Measurements from ENCODE around the gene CIAPIN1. TPM values are rescaled to one million over a fixed set of nuclear protein-coding genes. Genes with fewer than 3 reads are reported as not detected.

The CIAPIN1 gene
- total and polyA plus RNA-seq, 2 of the 8 experiments (the other 6 are each of a cell fraction or from before 2014, with no cell fraction given): 76.8 to 83.6 TPM

DNA sequence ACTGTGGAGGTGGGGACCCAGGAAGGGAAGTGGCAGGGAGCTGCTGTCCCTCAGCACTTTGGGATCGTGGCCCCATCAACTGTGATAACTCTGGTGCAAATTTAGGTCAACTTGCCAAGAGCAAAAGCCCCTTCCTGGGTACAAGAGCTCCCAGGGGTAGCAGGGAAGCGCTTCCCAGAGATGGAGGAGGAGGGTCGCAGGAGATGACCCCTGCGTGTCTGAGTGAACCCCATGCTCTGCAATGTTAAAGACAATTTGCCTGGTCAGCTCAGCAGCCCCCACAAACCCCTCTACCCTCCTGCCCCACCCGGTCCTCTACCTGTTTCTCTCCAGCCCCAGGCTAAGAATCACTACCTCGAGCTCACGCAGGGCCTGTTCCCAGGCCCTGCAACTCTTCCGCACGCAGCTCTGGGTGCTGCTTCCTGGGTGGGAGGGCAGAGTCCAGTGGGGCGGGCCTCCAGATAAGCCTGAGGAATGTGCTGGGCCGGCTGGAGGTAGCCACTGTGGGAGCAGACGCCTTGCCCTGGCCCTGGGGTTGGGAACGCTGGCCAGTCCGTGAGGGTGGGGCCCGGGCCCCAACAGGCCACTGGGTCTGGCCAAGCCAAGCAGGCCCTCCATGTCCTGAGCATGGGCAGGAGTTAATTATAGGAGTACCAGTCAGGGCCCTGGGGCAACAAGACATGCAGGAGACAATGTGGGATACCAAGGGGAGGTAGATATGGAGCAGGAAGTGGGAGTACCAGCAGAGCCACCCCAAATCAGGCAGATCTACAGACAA, 33.0 kb upstream of the CIAPIN1 start:
- H4K8ac ChIP-seq (ENCODE audit: extremely low read depth, insufficient read depth, low read length): 0 out of 2 replicates have a peak overlapping the region, but pooled peaks have one; percentile 69
- H3K23me2 ChIP-seq (ENCODE audit: low read depth, low read length): peaks cover 8% of the 10 kb centered on the region; the same call in 1 of the 2 replicates
- peak overlapping the region; percentile 40 to 57 (median 50); a peak in 5 of 8 replicates for H3K4me3 ChIP-seq (ENCODE audit: extremely low read depth in 1 of 4, insufficient read depth in 2 of 4, low read depth in 3 of 4, low read length in 4 of 4)
- POLR2A ChIA-PET (ENCODE audit: partially characterized antibody): interaction anchor here (0.5 to 10.3 kb wide), 9 partner anchors 8 to 55 kb away, joined by 3 to 67 read pairs (median 4); partner anchors contain the start of gene POLR2C
- H3K27ac ChIP-seq (ENCODE audit: low read depth, low read length): no peak overlapping the region
- H4K5ac ChIP-seq (ENCODE audit: insufficient read length, low read depth, low read length): no peak overlapping the region
- peak overlapping the region; percentile 53; the same call in 1 of the 2 replicates for H2AK5ac ChIP-seq (ENCODE audit: low read depth, low read length)
- H3K79me2 ChIP-seq (ENCODE audit: control insufficient read depth in 1 of 2, insufficient read depth in 2 of 2, low read length in 2 of 2): no peaks in the 10 kb centered on the region
- H2BK15ac ChIP-seq (ENCODE audit: low read length): peak overlapping the region; percentile 92; the same call in 1 of the 2 replicates
- WGBS, 2 experiments (ENCODE audit: extremely low coverage in 1 of 2, insufficient coverage in 1 of 2, insufficient read length in 1 of 2, insufficient replicate concordance in 2 of 2, low coverage in 1 of 2, low lambda C conversion rate in 2 of 2, missing lambda C conversion rate in 1 of 2): 48% methylated on average over 14 of the region's 15 CpGs; no CpG with 5 or more reads in 1 of the 2 experiments
- peak overlapping the region; percentile 59 to 69 for H3K4me2 ChIP-seq (ENCODE audit: insufficient read depth in 1 of 2, low read depth in 2 of 2, low read length in 2 of 2)
- no peak overlapping the region for H3K4ac ChIP-seq (replicated peaks; ENCODE audit: insufficient read length, low read depth, low read length)
- no peak overlapping the region for H3K14ac ChIP-seq (ENCODE audit: insufficient read length)
- no peak overlapping the region for H2AFZ ChIP-seq (ENCODE audit: low read length)
- CTCF ChIA-PET (ENCODE audit: partially characterized antibody): interaction anchor here (0.7 to 15.0 kb wide), 8 partner anchors 9 to 96 kb away, joined by 3 to 210 read pairs (median 6); partner anchors contain the start of gene POLR2C
- H3K23ac ChIP-seq (ENCODE audit: insufficient read length): no peak overlapping the region
- peak overlapping the region; percentile 62 for H3K18ac ChIP-seq (ENCODE audit: extremely low read depth, low read length)
- no peak overlapping the region for H2BK120ac ChIP-seq (replicated peaks; ENCODE audit: low read depth, low read length)
- peak overlapping the region; percentile 86; the same call in 1 of the 2 replicates for H2BK20ac ChIP-seq (ENCODE audit: low read length)
- peak overlapping the region; percentile 54 for H4K91ac ChIP-seq (replicated peaks; ENCODE audit: insufficient read length, low read length)
- DNase-seq (ENCODE audit: low read depth in 1 of 2, low spot score in 2 of 2): peak in 1 of 2 experiments; percentile 83
- H2BK5ac ChIP-seq (ENCODE audit: low read depth, low read length): peak overlapping the region; percentile 66; the same call in 1 of the 2 replicates
- H3K9ac ChIP-seq (replicated peaks in 1 of 4; ENCODE audit: extremely low read depth in 1 of 4, low read depth in 3 of 4, low read length in 3 of 4): no peak overlapping the region
- H2BK12ac ChIP-seq (ENCODE audit: low read depth, low read length): peak overlapping the region; percentile 50; the same call in 1 of the 2 replicates
- no peak for FAIRE-seq
- no peaks in the 10 kb centered on the region for H3K9me3 ChIP-seq (ENCODE audit: insufficient read depth in 2 of 2, low read depth in 1 of 2, low read length in 1 of 2)
- H3K79me1 ChIP-seq (ENCODE audit: low read depth, low read length): 0 out of 2 replicates have a peak, but pooled peaks cover 3% of the 10 kb centered on the region
- H3K36me3 ChIP-seq (ENCODE audit: control insufficient read depth in 2 of 4, insufficient read depth in 4 of 4, low read length in 3 of 4): no peaks in the 10 kb centered on the region
- peaks cover 0 to 6% (median 1%) of the 10 kb centered on the region in 4 experiments; a peak in 4 of 7 replicates for H3K27me3 ChIP-seq (replicated peaks in 1 of 4; ENCODE audit: control insufficient read depth in 3 of 4, extremely low read depth in 1 of 4, insufficient read depth in 3 of 4, low read length in 3 of 4)
- H3K56ac ChIP-seq (replicated peaks; ENCODE audit: insufficient read length, low read depth, low read length): no peak overlapping the region
- peaks cover 1 to 2% of the 10 kb centered on the region in 2 experiments for H4K20me1 ChIP-seq (replicated peaks in 1 of 2; ENCODE audit: control insufficient read depth in 1 of 2, insufficient read depth in 2 of 2, low read length in 2 of 2)
- H3K4me1 ChIP-seq (replicated peaks in 1 of 4; ENCODE audit: control insufficient read depth in 3 of 4, insufficient read depth in 4 of 4, low read length in 3 of 4): peaks cover 5 to 41% (median 30%) of the 10 kb centered on the region in 4 experiments
- TF ChIP-seq SIX5 (IDR thresholded peaks at IDR 0.05; ENCODE audit: low read depth, low read length) (no peak), EP300 (IDR thresholded peaks at IDR 0.05; ENCODE audit: borderline replicate concordance in 1 of 2, low read depth in 2 of 2, low read length in 2 of 2) (no peak), RFX5 (IDR thresholded peaks at IDR 0.05; ENCODE audit: borderline replicate concordance, low read depth, low read length) (no peak), SIN3A (conservative IDR thresholded peaks at IDR 0.05 in 1 of 2, IDR thresholded peaks at IDR 0.05 in 1 of 2; ENCODE audit: low read depth in 1 of 2, low read length in 2 of 2) (no peak), EGR1 (IDR thresholded peaks at IDR 0.05; ENCODE audit: borderline replicate concordance, low read depth, low read length) (no peak)
- TF ChIP-seq, protein P1, sequence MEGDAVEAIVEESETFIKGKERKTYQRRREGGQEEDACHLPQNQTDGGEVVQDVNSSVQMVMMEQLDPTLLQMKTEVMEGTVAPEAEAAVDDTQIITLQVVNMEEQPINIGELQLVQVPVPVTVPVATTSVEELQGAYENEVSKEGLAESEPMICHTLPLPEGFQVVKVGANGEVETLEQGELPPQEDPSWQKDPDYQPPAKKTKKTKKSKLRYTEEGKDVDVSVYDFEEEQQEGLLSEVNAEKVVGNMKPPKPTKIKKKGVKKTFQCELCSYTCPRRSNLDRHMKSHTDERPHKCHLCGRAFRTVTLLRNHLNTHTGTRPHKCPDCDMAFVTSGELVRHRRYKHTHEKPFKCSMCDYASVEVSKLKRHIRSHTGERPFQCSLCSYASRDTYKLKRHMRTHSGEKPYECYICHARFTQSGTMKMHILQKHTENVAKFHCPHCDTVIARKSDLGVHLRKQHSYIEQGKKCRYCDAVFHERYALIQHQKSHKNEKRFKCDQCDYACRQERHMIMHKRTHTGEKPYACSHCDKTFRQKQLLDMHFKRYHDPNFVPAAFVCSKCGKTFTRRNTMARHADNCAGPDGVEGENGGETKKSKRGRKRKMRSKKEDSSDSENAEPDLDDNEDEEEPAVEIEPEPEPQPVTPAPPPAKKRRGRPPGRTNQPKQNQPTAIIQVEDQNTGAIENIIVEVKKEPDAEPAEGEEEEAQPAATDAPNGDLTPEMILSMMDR (IDR thresholded peaks at IDR 0.05; ENCODE audit: control extremely low read depth in 1 of 3, insufficient read depth in 1 of 3, low read depth in 1 of 3, low read length in 3 of 3): no peak

Data from H1 (cell line).